SK-N-SH treated with all-trans-retinoic acid at 6 μM for 48 hours (cell line): ENCODE results near the gene AKT1S1.

Experiments used
- ATAC-seq: fragments of 200-7000 bp; cut with Tn5 transposase; 3 replicates; pipeline ENCODE4 v1.9.1; 2020; ENCODE audit warnings: mild to moderate bottlenecking, moderate library complexity
- ARNTL ChIP-seq: fragments of 450-650 bp; formaldehyde crosslinking; IDR thresholded peaks from 2 replicates; pipeline ENCODE4 v1.5.0; 2020; ENCODE audit warnings: low read depth, mild to moderate bottlenecking, moderate library complexity, borderline replicate concordance
- BACH2 ChIP-seq: fragments of 250-450 bp; sonication (Bioruptor Pico); IDR thresholded peaks from 2 replicates; pipeline ENCODE4 v1.9.0; 2021; ENCODE audit warnings: mild to moderate bottlenecking, borderline replicate concordance
- CREB5 ChIP-seq: fragments of 250-450 bp; sonication (Bioruptor Pico); IDR thresholded peaks from 2 replicates; pipeline ENCODE4 v1.5.1; 2020; ENCODE audit warnings: low read depth, mild to moderate bottlenecking, moderate library complexity
- CSDC2 ChIP-seq: fragments of 250-450 bp; sonication (Bioruptor Pico); IDR thresholded peaks from 2 replicates; pipeline ENCODE4 v1.5.0; 2020; ENCODE audit warnings: mild to moderate bottlenecking, moderate library complexity
- CSRNP3 ChIP-seq: fragments of 250-450 bp; sonication (Bioruptor Pico); IDR thresholded peaks from 2 replicates; pipeline ENCODE4 v1.5.1; 2021; ENCODE audit warnings: mild to moderate bottlenecking, moderate library complexity
- ESRRG ChIP-seq: fragments of 250-450 bp; sonication (Bioruptor Pico); IDR thresholded peaks from 2 replicates; pipeline ENCODE4 v1.6.1; 2021; ENCODE audit warnings: mild to moderate bottlenecking
- OSR1 ChIP-seq: fragments of 250-450 bp; sonication (Bioruptor Pico); IDR thresholded peaks from 2 replicates; pipeline ENCODE4 v1.8.0; 2022; ENCODE audit warnings: moderate library complexity, mild to moderate bottlenecking, inconsistent platforms
- PPARA ChIP-seq: fragments of 250-450 bp; sonication (Bioruptor Pico); IDR thresholded peaks from 2 replicates; pipeline ENCODE4 v1.5.0; 2020; ENCODE audit warnings: mild to moderate bottlenecking, borderline replicate concordance
- SNAI2 ChIP-seq: fragments of 250-450 bp; sonication (Bioruptor Pico); IDR thresholded peaks from 2 replicates; pipeline ENCODE4 v1.5.0; 2020; ENCODE audit warnings: mild to moderate bottlenecking, moderate library complexity
- TCF4 ChIP-seq: fragments of 250-450 bp; sonication (Bioruptor Pico); IDR thresholded peaks from 2 replicates; pipeline ENCODE4 v1.8.0; 2021; ENCODE audit warnings: mild to moderate bottlenecking, moderate library complexity, borderline replicate concordance
- TOX ChIP-seq: fragments of 250-450 bp; sonication (Bioruptor Pico); IDR thresholded peaks from 2 replicates; pipeline ENCODE4 v1.8.0; 2021; ENCODE audit warnings: mild to moderate bottlenecking, moderate library complexity, borderline replicate concordance
- ZC3H10 ChIP-seq: fragments of 250-450 bp; sonication (Bioruptor Pico); IDR thresholded peaks from 2 replicates; pipeline ENCODE4 v1.5.1; 2021; ENCODE audit warnings: mild to moderate bottlenecking, moderate library complexity
- ZFP3 ChIP-seq: fragments of 250-450 bp; sonication (Bioruptor Pico); IDR thresholded peaks from 2 replicates; pipeline ENCODE4 v1.5.0; 2020; ENCODE audit warnings: mild to moderate bottlenecking, moderate library complexity
- ZNF70 ChIP-seq: fragments of 450-650 bp; formaldehyde crosslinking; IDR thresholded peaks from 2 replicates; pipeline ENCODE4 v1.5.0; 2020; ENCODE audit warnings: mild to moderate bottlenecking, moderate library complexity
- ZNF8 ChIP-seq: fragments of 450-650 bp; formaldehyde crosslinking; IDR thresholded peaks from 2 replicates; pipeline ENCODE4 v1.5.0; 2020; ENCODE audit warnings: mild to moderate bottlenecking, moderate library complexity
- TF ChIP-seq, protein P1 (sequence below): fragments of 250-450 bp; sonication (Bioruptor Pico); IDR thresholded peaks from 2 replicates; pipeline ENCODE4 v1.8.0; 2020; ENCODE audit warnings: mild to moderate bottlenecking, moderate library complexity, borderline replicate concordance
- TF ChIP-seq, protein P2 (sequence below): fragments of 250-450 bp; sonication (Bioruptor Pico); IDR thresholded peaks from 2 replicates; pipeline ENCODE4 v1.8.0; 2021; ENCODE audit warnings: low read depth, mild to moderate bottlenecking, moderate library complexity, borderline replicate concordance
- TF ChIP-seq, protein P3 (sequence below): fragments of 250-450 bp; sonication (Bioruptor Pico); IDR thresholded peaks from 2 replicates; pipeline ENCODE4 v1.5.0; 2020; ENCODE audit warnings: mild to moderate bottlenecking, moderate library complexity

The AKT1S1 gene

DNA sequence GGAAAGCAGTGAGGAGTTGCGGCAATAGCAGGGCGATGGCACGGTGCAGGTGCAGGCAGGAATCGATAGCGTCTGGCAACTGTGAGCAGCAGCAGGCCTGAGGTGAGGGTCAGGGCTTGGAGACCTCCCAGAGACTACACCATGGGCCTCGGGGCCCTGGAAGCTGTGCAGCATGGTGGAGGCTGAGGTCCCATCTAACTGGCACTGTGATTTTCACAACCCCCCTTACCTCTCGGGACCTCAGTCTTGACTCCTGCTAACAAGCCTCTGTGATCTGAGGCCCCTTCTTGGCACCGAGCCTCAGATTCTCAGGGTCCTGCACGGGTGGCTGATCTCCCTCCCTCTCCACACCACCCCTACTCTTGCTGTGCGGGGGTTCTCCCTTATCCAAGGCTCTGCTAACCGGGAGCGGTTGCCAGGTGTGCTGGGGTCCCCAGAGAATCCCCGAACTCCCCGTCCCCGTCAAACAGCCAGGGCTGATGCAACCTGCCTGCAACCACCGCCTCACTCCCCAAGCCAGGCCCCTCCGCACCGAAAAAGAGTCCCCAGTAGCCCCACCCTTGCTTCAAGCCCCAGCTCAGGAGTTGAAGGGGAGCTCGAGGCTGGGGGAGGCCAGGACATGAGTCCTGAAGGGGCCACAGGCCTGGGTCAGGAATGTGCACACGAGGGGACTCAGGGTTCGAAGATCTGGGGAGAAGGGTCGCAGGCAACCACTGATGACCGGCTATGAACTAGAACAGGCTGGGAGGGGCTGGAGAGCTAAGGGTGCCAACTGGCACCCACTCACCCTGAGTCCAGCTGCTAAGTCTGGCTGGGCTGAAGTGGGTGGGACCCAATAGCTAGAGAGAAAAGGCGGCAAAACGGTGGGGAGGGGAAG, 47.1 kb upstream of the AKT1S1 start:
- ATAC-seq, result no peak
- no peak for TF ChIP-seq ESRRG (CRISPR knock-in tag)
- TF ChIP-seq TOX (CRISPR knock-in tag), result no peak
- TF ChIP-seq, protein P1, sequence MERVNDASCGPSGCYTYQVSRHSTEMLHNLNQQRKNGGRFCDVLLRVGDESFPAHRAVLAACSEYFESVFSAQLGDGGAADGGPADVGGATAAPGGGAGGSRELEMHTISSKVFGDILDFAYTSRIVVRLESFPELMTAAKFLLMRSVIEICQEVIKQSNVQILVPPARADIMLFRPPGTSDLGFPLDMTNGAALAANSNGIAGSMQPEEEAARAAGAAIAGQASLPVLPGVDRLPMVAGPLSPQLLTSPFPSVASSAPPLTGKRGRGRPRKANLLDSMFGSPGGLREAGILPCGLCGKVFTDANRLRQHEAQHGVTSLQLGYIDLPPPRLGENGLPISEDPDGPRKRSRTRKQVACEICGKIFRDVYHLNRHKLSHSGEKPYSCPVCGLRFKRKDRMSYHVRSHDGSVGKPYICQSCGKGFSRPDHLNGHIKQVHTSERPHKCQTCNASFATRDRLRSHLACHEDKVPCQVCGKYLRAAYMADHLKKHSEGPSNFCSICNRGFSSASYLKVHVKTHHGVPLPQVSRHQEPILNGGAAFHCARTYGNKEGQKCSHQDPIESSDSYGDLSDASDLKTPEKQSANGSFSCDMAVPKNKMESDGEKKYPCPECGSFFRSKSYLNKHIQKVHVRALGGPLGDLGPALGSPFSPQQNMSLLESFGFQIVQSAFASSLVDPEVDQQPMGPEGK (CRISPR knock-in tag), result no peak
- no peak for TF ChIP-seq SNAI2 (CRISPR knock-in tag)
- TF ChIP-seq OSR1, result no peak
- TF ChIP-seq PPARA (CRISPR knock-in tag), result no peak
- TF ChIP-seq BACH2 (CRISPR knock-in tag), result no peak
- TF ChIP-seq ZC3H10, result no peak
- no peak for TF ChIP-seq ZNF8 (CRISPR knock-in tag)
- TF ChIP-seq TCF4 (CRISPR knock-in tag), result no peak
- TF ChIP-seq ZNF70 (CRISPR knock-in tag), result no peak

GRCh38 chr19:49923055-49924003, 46.2 kb upstream of the AKT1S1 start:
- TF ChIP-seq ZFP3 (no peak), CSRNP3 (CRISPR knock-in tag) (no peak), CSDC2 (CRISPR knock-in tag) (no peak), CREB5 (CRISPR knock-in tag) (no peak), SNAI2 (CRISPR knock-in tag) (no peak), ARNTL (CRISPR knock-in tag) (no peak), BACH2 (CRISPR knock-in tag) (no peak), ZNF70 (CRISPR knock-in tag) (no peak), TOX (CRISPR knock-in tag) (no peak)
- TF ChIP-seq, protein P2, sequence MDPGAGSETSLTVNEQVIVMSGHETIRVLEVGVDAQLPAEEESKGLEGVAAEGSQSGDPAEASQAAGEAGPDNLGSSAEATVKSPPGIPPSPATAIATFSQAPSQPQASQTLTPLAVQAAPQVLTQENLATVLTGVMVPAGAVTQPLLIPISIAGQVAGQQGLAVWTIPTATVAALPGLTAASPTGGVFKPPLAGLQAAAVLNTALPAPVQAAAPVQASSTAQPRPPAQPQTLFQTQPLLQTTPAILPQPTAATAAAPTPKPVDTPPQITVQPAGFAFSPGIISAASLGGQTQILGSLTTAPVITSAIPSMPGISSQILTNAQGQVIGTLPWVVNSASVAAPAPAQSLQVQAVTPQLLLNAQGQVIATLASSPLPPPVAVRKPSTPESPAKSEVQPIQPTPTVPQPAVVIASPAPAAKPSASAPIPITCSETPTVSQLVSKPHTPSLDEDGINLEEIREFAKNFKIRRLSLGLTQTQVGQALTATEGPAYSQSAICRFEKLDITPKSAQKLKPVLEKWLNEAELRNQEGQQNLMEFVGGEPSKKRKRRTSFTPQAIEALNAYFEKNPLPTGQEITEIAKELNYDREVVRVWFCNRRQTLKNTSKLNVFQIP (CRISPR knock-in tag), result no peak
- TF ChIP-seq, protein P3, sequence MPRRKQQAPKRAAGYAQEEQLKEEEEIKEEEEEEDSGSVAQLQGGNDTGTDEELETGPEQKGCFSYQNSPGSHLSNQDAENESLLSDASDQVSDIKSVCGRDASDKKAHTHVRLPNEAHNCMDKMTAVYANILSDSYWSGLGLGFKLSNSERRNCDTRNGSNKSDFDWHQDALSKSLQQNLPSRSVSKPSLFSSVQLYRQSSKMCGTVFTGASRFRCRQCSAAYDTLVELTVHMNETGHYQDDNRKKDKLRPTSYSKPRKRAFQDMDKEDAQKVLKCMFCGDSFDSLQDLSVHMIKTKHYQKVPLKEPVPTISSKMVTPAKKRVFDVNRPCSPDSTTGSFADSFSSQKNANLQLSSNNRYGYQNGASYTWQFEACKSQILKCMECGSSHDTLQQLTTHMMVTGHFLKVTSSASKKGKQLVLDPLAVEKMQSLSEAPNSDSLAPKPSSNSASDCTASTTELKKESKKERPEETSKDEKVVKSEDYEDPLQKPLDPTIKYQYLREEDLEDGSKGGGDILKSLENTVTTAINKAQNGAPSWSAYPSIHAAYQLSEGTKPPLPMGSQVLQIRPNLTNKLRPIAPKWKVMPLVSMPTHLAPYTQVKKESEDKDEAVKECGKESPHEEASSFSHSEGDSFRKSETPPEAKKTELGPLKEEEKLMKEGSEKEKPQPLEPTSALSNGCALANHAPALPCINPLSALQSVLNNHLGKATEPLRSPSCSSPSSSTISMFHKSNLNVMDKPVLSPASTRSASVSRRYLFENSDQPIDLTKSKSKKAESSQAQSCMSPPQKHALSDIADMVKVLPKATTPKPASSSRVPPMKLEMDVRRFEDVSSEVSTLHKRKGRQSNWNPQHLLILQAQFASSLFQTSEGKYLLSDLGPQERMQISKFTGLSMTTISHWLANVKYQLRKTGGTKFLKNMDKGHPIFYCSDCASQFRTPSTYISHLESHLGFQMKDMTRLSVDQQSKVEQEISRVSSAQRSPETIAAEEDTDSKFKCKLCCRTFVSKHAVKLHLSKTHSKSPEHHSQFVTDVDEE (CRISPR knock-in tag), result no peak
- no peak for ATAC-seq
